GM19438 (cell line): ENCODE results near the gene EIF2B4.

Experiments
- ATAC-seq: cut with Tn5 transposase; IDR thresholded peaks from one replicate; pipeline ENCODE4 v1.9.1; 2021; ENCODE audit warnings: low read depth; ENCODE audit not compliant: unreplicated experiment

The EIF2B4 gene

DNA sequence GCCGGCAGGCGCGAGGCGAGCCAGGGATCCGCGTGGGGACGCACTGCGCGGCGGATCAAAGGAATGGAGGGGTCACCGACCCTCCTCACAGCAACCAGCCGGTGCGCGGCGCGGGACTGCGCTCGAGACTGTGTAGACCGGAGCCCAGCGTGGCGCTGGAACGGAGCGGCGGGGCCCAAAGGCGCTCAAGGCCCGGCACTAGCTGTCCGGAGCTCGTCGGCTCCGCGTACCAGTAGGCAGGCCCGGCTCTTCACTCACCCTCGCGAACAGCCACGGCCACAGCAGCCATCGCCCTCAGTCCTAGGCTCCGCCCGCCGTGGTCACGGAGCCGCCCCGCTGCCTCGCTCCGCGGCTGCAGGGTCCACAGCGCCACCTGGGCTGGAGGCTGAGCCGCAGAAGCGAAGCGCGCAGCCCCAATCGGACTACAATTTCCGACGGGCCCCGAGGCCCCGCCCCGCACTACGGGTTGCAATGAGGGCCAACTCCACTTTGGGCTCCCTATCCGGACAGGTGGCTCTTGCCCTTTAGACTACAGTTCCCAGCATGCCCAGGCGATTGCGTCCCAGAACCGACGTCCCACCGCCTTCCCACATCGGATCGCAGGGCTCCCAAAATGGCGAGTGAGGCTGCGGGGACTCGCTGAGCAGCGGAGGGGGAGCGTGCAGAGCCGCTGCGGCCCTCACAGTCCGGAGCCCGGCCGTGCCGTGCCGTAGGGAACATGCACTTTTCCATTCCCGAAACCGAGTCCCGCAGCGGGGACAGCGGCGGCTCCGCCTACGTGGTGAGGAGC lies at the start of gene EIF2B4, which contains the start of gene SNX17:
Gene EIF2B4 (minus strand): TSS at position 313 of the 790 bp plus-strand sequence. CDS start 24 bp downstream, at position 289.
Gene SNX17 (plus strand): TSS at position 591 of the 790 bp plus-strand sequence. CDS start 128 bp downstream, at position 719.
- ATAC-seq: peak; percentile 88

- no peak for ATAC-seq
These were observed 46.0 kb upstream of the EIF2B4 start for GRCh38 chr2:27416151-27416550.

DNA sequence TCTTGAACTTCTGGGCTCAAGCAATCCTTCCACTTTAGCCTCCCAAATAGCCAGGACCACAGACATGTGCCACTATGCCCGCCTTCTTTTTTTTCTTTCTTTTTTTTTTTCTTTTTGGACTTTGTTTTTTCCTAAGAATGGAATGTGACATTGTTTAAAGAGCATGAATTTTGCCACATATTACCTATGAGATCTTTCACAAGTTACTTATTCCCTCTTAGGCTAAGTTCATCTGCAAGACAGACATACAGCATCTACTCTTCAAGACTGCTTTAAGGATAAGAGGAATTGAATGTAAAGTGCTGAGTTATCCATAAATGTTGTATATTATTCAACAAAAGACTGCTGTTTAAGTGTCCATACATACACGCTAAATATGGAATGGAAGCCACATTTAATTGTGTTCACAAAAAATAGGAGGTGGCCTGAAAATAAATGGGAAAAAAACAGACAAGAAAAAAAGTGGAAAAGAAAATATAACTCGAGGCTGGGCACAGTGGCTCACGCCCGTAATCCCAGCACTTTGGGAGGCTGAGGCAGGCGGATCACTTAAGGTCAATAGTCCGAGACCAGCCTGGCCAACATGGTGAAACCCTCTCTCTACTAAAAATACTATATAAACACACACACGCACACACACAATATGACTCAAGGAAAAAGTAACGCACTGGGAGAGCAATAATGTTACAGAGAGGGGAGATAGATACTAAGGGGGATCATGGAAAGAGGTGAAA lies 42.4 kb upstream of the EIF2B4 start:
- no peak for ATAC-seq

DNA sequence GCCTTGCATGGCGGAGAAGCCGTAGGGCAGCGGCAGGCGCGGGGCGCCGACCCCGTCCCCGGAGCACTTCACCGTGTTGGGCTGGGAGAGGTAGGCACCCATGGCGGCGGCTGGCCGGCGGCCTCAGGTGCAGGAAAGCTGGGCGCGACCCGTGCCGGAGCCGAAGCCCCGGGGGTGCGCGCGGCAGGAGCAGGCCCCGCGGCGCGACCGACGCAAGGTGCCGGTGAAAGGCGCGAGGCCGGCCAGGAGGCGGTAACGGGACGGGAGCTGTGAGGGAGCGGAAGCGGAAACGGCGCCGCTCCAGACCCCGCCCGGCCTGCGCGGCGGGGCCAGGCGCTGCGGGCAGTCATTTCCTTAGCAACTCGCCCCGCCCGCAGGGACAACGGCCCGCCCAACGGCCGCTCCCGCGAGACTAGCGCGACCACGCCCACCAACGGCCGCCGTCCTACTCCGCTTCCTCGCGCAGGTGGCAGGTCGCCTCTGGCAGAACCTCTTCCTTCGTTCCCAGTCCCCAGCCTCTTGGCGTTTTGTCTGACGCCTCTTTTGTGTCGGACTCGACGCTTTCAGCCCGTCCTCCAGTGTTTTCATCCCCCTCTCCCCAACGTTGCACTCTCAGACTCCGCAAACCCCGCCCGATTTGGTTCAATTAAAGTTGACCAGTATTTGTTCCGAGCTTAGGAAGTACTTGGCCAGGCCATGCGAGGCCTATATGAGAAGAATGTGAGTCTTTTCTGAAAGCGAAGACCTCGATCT lies 39.4 kb upstream of the EIF2B4 start, which contains the start of gene PPM1G:
Gene PPM1G (minus strand): TSS at position 271 of the 753 bp plus-strand sequence. CDS start 169 bp downstream, at position 102.
- peak; percentile 91 for ATAC-seq

- peak; percentile 16 for ATAC-seq
These were observed 38.6 kb upstream of the EIF2B4 start for GRCh38 chr2:27408601-27409320.

DNA sequence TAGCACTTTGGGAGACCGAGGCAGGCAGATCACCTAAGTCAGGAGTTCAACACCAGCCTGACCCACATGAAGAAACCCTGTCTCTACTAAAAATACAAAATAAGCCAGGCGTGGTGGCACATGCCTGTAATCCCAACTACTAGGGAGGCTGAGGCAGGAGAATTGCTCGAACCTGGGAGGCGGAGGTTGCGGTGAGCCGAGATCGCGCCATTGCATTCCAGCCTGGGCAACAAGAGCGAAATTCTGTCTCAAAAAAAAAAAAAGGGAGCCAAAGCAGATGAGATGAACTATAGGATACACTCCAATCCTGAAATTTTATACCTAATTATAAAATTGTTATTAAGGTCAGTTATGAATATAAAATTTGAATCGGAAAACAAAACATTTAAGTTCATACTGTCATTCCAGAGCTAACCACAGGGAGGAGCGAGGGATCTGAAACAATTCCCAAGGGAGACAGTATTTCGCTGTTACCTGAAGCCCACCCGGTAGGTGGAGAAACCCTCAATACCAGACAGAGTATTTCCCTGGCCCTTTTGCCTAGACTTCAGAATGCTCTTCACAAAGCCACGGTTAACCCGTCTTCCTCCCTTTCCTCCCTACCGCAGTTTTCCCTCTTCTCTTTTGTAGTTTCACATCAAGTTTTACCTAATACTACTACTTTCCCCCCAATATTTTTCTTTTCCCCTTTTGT lies 37.8 kb upstream of the EIF2B4 start:
- no peak for ATAC-seq

- no peak for ATAC-seq
These were observed 30.4 kb upstream of the EIF2B4 start for GRCh38 chr2:27400348-27401135.

GRCh38 chr2:27398962-27399361 lies 28.8 kb upstream of the EIF2B4 start:
- no peak for ATAC-seq

- no peak for ATAC-seq
These were observed 23.1 kb upstream of the EIF2B4 start for GRCh38 chr2:27393225-27393624.

DNA sequence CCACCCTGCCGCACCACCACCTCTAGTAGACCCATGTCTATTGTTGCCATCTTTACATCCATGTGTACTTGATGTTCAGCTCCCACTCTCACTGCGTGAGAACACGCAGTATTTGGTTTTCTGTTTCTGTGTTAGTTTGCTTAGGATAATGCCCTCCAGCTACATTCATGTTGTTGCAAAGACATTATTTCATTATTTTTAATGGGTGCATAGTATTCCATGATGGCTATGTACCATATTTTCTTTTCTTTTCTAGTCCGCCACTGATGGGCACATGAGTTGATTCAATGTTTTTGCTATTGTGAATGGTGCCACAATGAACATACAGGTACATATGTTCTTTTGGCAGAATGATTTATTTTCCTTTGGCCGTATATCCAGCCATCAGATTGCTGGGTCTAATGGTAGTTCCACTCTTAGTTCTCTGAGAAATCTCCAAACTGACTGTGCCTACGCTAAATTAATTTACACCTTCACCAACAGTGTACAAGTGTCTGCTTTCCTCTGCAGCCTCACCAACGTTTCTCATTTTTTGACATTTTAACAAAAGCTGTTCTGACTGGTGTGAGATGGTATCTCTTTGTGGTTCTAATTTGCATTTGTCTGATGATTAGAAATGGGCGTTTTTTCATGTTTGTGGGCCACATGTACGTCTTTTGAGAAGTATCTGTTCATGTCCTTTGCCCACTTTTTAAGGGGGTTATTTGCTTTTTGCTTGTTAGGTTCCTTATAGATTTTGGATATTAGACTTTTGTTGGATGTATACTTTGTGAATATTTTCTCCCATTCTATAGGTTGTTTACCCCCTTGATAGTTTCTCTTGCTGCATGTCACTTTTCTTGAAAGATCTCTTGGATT lies 20.9 kb upstream of the EIF2B4 start:
- no peak for ATAC-seq

GRCh38 chr2:27381577-27382181 lies 11.5 kb upstream of the EIF2B4 start:
- ATAC-seq: no peak

DNA sequence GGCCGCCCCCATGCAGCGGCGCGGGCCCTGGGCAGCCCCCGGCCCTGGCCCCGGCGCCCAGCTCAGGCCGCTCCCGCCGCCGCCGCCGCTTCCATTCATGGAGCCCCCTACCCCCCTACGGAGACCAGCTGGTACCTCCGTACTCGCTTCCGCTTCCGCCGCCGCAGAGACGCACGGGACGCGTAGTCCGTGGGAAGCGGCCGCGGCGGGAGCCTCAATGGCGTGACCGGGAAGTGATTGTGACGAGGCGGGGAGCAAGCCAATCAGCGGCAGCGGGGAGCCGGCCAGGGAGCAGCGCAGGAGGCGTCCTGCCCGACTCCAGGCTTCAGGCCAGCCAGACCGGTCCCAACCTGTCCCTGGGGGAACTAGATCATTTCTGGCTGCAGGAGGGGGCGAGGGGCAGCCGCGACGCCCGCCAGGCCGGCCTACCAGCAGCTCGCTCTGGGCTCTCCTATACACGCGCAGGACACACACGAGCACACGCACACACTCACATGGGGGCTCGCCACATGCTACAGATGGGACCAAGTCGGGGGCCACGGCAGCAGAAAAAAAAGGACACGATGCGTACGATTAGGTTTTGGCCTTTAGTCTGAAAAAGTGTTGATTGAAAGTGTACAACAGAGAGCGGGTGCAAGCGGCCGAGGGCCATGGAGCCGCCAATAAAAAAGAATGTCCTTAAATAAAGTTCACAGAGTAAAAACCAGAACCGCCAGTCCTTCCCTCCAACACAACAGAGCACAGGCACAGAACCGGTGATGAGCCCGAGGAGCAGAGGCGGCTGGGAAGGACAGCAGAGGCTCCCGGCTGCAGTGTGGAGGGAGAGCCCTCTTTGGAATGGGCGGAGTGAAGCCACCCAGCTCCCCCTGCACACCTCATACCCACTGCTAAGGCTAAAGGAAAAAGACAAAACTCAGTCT lies 10.7 kb upstream of the EIF2B4 start, which contains the start of gene ZNF513:
Gene ZNF513 (minus strand): TSS at position 109 of the 920 bp plus-strand sequence. CDS start 208 bp downstream, outside the sequence.
- ATAC-seq: peak; percentile 91

DNA sequence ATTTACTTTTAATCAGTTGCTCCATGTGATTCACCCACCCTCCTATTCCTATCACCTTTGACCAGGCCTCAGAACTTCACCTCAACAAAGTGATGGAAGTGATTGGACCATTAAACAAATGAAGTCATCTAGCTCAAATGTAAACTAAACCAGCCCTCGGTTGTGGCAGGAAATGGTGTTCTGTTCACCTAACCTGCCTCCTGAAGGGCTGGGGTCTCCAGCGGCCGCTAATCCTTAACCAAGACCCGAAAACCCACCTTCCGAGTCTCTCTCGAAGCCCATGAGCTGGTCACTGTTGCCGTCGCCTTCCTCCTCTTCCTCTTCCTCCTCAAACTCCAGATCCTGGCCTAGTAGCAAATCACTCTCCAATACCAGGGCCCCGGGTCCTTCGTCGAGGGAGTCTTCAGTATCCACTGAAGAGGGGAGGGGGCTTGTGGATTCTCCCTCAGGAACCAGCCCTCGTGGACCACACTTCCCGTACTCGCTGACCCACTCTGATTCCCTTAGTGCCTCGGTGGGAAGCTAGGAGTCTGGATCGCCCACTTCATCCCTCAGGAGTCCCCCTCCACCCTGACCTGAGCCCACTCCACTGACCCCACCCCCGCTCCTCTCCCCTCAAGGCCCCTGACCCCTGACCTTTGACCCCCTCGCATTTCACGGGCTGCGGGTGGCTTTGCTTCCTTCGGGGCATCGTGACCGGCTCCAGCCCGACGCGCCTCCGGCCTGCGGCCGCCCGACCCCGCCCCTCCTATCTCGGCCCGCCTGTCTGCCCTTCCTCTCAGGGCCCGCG lies 9.9 kb upstream of the EIF2B4 start:
- peak; percentile 40 for ATAC-seq

GRCh38 chr2:27379383-27379835 lies 9.3 kb upstream of the EIF2B4 start:
- ATAC-seq: no peak

GRCh38 chr2:27378809-27379290 lies 8.7 kb upstream of the EIF2B4 start:
- ATAC-seq: no peak
